GM18858 (cell line): ENCODE measurements around the gene BCAM.
"Not testable (repeated sequence)": the region's sequence is repeated elsewhere in the genome, so short reads cannot be mapped to it uniquely, and the experiment has no call there.

ENCODE experiments used
- ATAC-seq: cut with Tn5 transposase; IDR thresholded peaks from one replicate; pipeline ENCODE4 v1.9.1; 2021; ENCODE audit not compliant: unreplicated experiment

The BCAM gene

DNA sequence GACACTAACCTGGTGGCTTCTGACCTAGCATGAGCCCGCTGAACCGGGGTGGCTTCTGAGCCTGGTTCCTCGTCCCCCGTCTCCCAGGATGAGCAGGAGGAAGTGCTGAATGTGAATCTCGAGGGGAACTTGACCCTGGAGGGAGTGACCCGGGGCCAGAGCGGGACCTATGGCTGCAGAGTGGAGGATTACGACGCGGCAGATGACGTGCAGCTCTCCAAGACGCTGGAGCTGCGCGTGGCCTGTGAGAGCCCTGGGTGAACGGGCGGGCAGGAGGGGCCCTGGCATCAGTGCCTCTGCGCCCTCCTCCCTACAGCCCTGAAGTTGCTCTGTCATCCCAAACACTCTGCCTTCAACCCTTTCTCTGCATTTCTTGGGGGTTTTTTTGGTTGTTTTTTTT, 5.6 kb downstream of the BCAM start:
- no peak for ATAC-seq

DNA sequence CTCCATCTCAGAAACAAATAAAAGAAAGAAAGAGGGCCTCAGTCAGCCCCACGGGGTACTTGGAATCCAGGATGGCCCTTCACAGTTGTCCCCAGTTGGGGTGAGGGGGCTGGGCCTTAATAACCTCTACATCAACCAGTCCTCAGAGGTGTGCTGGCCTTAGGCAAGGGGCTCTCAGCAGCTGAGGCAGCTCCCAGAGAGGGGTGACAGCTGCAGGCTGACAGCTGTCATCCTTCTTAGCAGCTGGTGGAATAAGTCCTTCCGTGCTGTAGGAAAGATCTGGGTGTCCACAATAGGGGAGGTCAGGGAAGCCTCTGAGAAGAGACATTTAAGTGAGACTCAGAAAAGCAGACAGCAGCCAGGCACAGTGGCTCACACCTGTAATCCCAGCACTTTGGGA, 7.4 kb downstream of the BCAM start:
- no peak for ATAC-seq

DNA sequence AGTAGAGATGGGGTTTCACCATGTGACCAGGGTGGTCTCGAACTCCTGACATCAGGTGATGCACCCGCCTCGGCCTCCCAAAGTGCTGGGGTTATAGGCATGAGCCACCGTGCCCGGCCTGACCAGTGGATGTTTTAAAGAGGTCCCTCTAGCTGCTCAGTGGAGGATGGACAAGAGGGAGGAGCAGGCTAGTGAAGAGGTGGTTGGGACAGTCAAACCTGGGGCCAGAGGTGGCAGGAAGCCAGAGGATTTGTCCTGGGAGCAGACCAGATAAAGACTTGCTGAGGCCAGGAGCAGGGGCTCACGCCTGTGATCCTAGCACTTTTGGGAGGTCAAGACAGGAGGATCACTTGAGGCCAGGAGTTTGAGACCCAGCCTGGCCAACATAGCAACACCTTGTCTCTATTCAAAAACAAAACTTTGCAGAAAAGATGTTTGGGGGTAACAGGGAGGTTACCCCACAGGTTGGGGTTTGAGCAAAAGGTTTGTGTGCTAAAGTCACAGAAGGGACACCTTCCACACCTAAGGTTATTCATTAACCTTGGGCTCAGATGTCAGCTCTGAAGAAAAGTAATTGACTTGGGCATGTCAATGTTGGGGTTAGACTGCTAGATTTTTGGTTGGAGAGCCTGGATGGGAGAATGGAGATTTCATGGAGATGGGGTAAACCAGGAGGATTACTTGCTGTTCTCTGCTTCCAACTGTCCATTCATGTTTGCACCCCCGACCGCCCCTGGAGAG, 9.0 kb downstream of the BCAM start:
- no peak for ATAC-seq

GRCh38 chr19:44818466-44819031, 9.6 kb downstream of the BCAM start:
- ATAC-seq = no peak

GRCh38 chr19:44819246-44819832, 10.4 kb downstream of the BCAM start:
- ATAC-seq = no peak

DNA sequence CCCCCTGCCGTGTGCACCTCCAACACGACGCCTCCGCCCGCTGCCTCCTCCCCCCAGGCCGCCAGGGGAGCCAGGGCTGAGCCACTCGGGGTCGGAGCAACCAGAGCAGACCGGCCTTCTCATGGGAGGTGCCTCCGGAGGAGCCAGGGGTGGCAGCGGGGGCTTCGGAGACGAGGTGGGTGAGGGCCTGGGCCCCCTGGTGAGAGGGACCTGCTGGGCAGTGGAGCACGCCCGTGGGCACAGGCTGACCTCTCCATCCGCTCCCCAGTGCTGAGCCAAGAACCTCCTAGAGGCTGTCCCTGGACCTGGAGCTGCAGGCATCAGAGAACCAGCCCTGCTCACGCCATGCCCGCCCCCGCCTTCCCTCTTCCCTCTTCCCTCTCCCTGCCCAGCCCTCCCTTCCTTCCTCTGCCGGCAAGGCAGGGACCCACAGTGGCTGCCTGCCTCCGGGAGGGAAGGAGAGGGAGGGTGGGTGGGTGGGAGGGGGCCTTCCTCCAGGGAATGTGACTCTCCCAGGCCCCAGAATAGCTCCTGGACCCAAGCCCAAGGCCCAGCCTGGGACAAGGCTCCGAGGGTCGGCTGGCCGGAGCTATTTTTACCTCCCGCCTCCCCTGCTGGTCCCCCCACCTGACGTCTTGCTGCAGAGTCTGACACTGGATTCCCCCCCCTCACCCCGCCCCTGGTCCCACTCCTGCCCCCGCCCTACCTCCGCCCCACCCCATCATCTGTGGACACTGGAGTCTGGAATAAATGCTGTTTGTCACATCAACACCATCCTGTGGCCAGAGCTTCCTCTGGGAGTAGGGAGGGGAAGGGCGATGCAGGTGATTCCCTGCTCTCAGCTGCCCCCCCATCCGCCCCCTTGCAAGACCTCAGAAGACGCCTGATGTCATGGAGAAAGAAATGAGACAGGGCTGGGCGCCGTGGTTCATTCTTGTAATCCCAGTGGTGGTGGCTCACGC, 12.0 kb downstream of the BCAM start:
- ATAC-seq = no peak

DNA sequence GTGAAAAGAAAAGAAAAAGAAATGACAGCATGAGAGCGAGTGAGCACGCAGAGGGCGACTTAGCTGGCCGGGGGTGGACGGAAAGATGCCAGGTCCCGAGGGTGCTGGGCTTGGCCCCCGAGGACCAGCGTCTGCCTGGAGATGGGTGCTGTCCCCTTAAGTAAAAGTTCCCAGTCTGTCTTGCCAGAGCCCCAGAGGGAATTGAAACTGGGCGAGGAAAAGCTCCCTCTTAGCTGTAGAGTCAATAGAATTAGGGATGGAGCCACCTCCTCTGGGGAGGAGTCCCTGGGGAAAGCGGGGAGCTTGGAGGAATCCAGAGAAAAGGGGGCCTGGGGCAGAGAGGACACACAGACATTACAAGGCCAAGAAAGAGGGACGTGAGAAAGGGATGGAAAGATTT, 13.3 kb downstream of the BCAM start:
- no peak for ATAC-seq

DNA sequence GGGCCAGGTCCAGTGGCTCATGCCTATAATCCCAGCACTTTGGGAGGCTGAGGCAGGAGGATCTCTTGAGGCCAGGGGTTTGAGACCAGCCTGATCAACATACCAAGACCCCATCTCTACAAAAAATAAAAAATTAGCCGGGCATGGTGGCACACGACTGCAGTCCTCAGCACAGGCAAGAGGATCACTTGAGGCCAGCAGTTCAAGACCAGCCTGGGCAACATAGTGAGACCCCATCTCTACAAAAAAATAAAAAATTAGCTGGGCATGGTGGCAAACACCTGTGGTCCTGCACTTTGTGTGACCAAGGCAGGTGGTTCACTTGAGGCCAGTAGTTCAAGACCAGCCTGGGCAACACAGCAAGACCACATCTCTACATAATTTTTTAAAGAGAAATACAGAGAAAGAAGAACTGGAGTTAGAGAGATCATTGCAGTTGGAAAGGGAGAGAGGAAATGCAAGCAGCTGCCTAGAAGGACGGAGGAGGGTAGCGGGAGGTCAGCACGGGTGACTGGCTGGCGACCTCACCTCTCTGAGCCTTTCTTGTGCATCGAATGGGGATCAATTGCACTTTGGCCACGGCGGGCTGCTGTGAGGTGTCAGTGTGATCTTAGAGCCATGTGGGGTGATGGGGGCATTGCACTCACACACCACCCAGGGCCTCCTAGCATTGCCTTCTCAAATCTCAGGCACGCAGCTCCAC, 13.9 kb downstream of the BCAM start:
- ATAC-seq = no peak

- ATAC-seq = no peak
Observed at GRCh38 chr19:44823373-44823698, 14.4 kb downstream of the BCAM start.

DNA sequence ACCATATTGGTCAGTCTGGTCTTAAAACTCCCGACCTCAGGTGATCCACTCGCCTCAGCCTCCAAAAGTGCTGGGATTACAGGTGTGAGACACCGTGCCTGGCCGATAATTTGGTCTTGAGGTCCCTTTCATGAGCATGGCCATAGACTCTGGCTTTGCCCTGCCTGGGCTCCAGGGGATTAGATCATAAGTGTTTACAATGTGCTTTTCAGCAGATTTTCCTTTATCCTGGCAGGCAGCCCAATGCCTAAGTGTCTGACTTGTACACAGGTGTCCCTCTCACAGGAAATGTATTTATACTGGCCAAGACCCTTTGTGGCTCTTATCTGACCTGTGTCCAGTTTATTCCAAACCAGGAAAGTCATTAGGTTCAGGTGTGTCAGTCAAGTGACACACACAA, 15.9 kb downstream of the BCAM start:
- no peak for ATAC-seq

DNA sequence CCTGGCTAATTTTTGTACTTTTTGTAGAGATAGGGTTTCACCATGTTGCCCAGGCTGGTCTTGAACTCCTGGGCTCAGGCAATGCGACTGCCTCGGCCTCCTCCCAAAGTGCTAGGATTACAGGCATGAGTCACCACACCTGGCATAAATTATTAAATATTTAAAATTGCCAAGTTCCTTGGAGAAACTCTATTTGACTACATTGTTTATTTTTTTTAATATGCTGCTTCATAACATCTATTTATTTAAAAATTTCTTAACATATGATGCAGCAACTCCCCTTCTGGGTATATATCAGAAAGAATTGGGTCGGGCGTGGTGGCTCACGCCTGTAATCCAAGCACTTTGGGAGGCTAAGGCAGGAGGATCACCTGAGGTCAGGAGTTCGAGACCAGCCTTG, 24.0 kb downstream of the BCAM start:
- not testable (repeated sequence) for ATAC-seq

DNA sequence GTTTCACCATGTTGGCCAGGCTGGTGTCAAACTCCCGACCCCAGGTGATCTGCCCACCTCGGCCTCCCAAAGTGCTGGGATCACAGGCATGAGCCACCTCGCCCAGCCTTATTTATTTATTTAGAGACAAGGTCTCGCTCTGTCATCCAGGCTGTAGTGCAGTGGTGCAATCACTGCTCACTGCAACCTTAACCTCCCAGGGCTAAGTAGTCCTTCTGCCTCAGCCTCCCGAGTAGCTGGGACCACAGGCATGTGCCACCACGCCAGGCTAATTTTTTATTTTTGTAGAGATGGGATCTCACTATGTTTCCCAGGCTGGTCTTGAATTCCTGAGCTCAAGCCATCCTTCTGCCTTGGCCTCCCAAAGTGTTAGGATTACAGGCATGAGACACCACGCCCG, 25.5 kb downstream of the BCAM start:
- ATAC-seq = not testable (repeated sequence)

DNA sequence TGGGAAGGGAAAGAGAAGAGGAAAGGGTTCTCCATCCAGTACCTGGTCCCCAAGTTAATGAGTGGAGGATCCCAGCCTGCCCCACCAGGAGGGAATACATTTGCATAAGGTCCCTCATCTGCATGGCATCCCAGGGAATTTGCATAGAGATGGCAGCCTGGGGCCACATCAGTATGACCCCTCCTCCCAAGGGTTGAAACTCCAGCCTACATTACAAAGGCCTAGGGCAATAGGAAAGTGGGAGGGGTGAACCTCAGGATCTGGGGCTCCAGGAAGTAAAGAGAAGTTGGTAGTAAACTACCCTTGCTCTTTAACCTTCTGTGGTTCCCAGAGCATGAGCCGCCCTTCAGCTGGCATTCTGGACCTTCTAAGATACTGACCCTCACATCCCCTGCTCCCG, 30.4 kb downstream of the BCAM start:
- no peak for ATAC-seq

- no peak for ATAC-seq
Observed at GRCh38 chr19:44840811-44841210, 31.9 kb downstream of the BCAM start.

GRCh38 chr19:44841231-44841630, 32.3 kb downstream of the BCAM start:
- ATAC-seq = no peak

DNA sequence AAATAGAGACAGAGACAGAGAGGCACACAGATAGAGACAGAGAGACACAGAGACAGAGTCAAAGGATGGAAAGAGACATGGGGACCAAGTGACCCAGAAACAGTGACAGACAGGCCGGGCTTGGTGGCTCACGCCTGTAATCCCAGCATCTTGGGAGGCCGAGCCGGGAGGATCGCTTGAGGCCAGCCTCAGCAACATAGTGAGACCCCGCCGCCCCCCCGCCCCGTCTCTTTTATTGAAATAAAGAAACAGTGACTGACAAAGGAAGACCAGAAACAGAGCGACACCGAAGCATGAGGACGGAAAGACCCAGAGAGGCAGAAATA, 36.3 kb downstream of the BCAM start:
- ATAC-seq = no peak

- no peak for ATAC-seq
Observed at GRCh38 chr19:44845612-44846454, 36.9 kb downstream of the BCAM start, which contains the start of gene NECTIN2. Gene NECTIN2, plus strand, starts transcription at chr19:44846297. Its CDS starts 229 bp downstream, at chr19:44846526.

DNA sequence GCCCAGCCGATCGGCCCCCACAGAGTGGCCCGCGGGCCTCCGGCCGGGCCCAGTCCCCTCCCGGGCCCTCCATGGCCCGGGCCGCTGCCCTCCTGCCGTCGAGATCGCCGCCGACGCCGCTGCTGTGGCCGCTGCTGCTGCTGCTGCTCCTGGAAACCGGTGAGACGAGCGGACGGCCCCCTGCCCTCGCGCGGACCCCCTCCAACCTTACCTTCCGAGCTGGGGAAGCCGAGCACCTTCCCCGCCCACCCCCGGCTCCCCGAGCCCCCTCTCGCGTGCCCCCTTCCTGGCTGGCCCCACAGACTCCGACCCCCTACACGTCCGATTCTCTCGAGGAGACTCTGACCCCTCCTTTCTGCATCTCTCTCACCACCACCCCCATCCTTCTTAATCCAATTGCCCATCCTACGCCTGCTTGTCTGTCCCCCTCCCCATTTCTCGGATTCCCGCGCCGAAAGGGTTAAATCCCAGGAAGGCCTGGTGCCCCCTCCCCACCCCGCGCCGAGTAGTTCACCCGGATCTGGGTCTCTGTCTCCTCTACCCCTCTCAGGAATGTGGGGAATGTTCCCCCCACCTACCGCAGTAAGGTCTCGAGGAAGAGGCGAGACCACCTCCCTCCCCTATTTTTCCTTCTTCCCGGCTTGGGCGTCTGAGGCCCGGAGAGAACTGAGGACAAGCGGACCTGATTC, 37.7 kb downstream of the BCAM start:
- ATAC-seq = no peak
